Panc1 (cell line): Measurements from ENCODE around the gene EFCAB7. TPM values are rescaled to one million over a fixed set of nuclear protein-coding genes. Genes with fewer than 3 reads are reported as not detected.
A peak's percentile ranks its signal among the peaks of the same experiment; 100 is the strongest.

Experiments
- ATAC-seq: fragments of 200-7000 bp; cut with Tn5 transposase; 2 replicates; pipeline ENCODE4 v1.9.1; 2020; ENCODE audit warnings: mild to moderate bottlenecking, moderate library complexity
- BruUV-seq: library from RNA; stranded (reverse); fragments of 400-500 nt; replicated peaks from 2 replicates; lab custom pipeline; 2021; lab: Mats Ljungman, UMichigan
- CTCF ChIA-PET: fragments of 300-600 bp; sonication (Branson Sonifier 250); formaldehyde crosslinking; loops from one replicate; lab custom pipeline; 2022; ENCODE audit warnings: antibody characterized with exemption; lab: Charles Lee
- POLR2A ChIA-PET: fragments of 300-600 bp; sonication (Branson Sonifier 250); formaldehyde crosslinking; loops from one replicate; lab custom pipeline; 2022; ENCODE audit warnings: antibody characterized with exemption; lab: Charles Lee
- DNase-seq: peaks from one replicate; pipeline ENCODE4 v3.0.0-alpha.2; 2010; ENCODE audit warnings: low read depth, low spot score
- H3K27ac ChIP-seq: 2 replicates; pipeline ENCODE4 v1.5.1; 2011; ENCODE audit warnings: mild to moderate bottlenecking, low read length, inconsistent platforms
- H3K27me3 ChIP-seq: fragments of 200-500 bp; sonication (Bioruptor generic); 2 replicates; pipeline ENCODE4 v1.6.0; 2014; ENCODE audit warnings: low read length, inconsistent platforms; ENCODE audit not compliant: control insufficient read depth, insufficient read depth
- H3K36me3 ChIP-seq: fragments of 200-500 bp; sonication (Bioruptor generic); 2 replicates; pipeline ENCODE4 v1.5.1; 2014; ENCODE audit warnings: inconsistent platforms, mild to moderate bottlenecking, low read length, moderate library complexity; ENCODE audit not compliant: control insufficient read depth, insufficient read depth
- H3K4me1 ChIP-seq: 2 replicates; pipeline ENCODE4 v1.5.1; 2011; ENCODE audit warnings: inconsistent platforms, mild to moderate bottlenecking, low read length, moderate library complexity; ENCODE audit not compliant: control insufficient read depth, insufficient read depth
- H3K4me3 ChIP-seq, 2 experiments: 2 replicates each; pipeline ENCODE4 v1.5.1; 2011 to 2012; ENCODE audit warnings: low read depth in 2 of 2, low read length in 2 of 2, mild to moderate bottlenecking in 2 of 2, inconsistent platforms in 1 of 2, moderate library complexity in 1 of 2
- H3K9me3 ChIP-seq: fragments of 200-500 bp; sonication (Bioruptor generic); 2 replicates; pipeline ENCODE4 v1.5.1; 2014; ENCODE audit warnings: low read depth, mild to moderate bottlenecking, inconsistent platforms, low read length, moderate library complexity; ENCODE audit not compliant: control insufficient read depth, insufficient read depth
- POLR2AphosphoS5 ChIP-seq: IDR thresholded peaks from 2 replicates; pipeline ENCODE4 v1.6.1; 2012; ENCODE audit warnings: mild to moderate bottlenecking, low read depth, low read length, moderate library complexity
- SIN3A ChIP-seq: IDR thresholded peaks from 2 replicates; pipeline ENCODE4 v1.6.1; 2012; ENCODE audit warnings: low read depth, mild to moderate bottlenecking, low read length, moderate library complexity, borderline replicate concordance; ENCODE audit not compliant: insufficient read depth
- TCF7L2 ChIP-seq: IDR thresholded peaks from 2 replicates; pipeline ENCODE4 v1.6.1; 2011; ENCODE audit warnings: mild to moderate bottlenecking, low read depth, low read length, inconsistent platforms
- in situ Hi-C: cut with HindIII; loops from 2 replicates; pipeline ENCODE4 v1.10.0; 2016; ENCODE audit warnings: low sequenced_read_pairs, low pct_unique_long_range_greater_than_20kb
- intact Hi-C: fragments of 100-400 bp; cut with micrococcal nuclease; formaldehyde crosslinking; loops from one replicate; pipeline ENCODE4 v1.10.0; 2022; ENCODE audit not compliant: unreplicated experiment
- total RNA-seq: library from RNA; stranded (reverse); gene quantifications from one replicate; pipeline ENCODE4 v1.2.1, GENCODE V29; 2021; ENCODE audit not compliant: unreplicated experiment
- TF ChIP-seq, protein P1 (sequence below): fragments of 450-650 bp; IDR thresholded peaks from 2 replicates; pipeline ENCODE4 v1.5.1; 2017; ENCODE audit warnings: mild to moderate bottlenecking
- TF ChIP-seq, protein P2 (sequence below), 2 experiments: IDR thresholded peaks; 2 replicates each; pipeline ENCODE4 v1.6.1; 2011 to 2012; ENCODE audit warnings: low read depth in 2 of 2, control low read depth in 1 of 2, low read length in 1 of 2, mild to moderate bottlenecking in 1 of 2, moderate library complexity in 1 of 2; ENCODE audit not compliant: insufficient read depth in 1 of 2

The EFCAB7 gene
- total RNA-seq, 1 experiment from 2014 or later: 6.6 TPM

DNA sequence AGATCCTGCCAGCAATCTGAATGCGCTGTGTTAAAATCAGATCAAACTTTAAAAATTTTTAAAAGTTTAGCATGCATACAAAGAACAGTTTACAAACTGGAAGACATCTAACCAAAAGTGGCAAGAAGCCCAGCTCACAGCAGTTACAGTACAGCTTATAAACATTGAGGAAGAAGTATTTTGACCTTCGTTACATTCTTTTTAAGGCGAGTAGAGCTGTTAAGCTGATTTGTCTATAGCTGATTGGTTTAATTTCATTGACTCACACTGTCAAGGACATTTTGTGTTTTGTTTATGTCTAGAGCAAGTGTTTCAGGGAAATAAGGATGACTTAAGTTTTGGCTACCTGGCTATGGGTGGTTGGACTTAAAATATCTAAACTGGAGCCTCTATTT is 66.8 kb downstream of the EFCAB7 start:
- POLR2A ChIA-PET: no interaction called here
- ATAC-seq: no peak
- intact Hi-C loops: no loop called here

DNA sequence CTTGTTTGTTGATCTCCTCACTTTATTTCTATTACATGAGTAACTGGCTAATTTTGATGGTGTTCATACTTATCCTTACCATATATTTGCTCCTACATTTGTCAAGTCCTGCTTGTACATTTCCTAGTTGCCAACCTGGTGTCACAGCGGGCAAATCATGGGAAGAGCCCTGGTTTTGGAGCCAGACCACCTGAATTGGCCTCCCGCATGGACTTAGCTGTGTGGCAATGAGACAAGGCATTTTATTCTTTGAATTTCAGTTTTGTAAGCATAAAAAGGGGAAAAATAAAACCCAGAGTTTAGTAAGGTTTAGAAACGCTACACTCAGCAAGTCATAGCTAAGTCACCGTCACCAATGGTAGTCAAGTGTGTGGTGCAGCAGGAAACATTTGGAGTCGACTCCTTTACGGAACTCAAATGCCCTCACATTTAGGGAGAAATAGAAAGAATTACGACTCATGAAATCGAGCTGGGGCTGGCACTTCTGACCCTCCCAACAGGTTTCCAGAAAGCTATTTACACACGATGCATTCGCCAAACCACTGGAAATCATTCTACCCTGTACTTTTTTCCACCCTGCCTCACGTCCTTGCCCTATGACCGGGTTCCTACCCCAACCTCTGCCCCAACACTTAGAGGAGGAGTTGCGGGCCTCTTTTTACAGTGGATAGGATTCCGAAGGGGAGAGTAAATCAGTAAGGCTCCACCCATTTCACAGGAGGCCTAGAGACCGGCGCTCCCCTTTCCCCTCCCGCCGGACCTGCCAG is 69.4 kb downstream of the EFCAB7 start:
- ChIA-PET POLR2A (interaction anchor here (0.6 kb wide), 2 partner anchors 155 to 282 kb away, joined by 3 to 7 read pairs; no protein-coding TSS in a partner anchor), CTCF (interaction anchor here (0.6 kb wide), 1 partner anchor 17 kb away, joined by 3 read pairs; no protein-coding TSS in a partner anchor)
- Histone ChIP-seq H3K36me3 (no peaks in the 10 kb centered on the region), H3K4me3 (peak overlapping the region; percentile 70 to 88), H3K9me3 (no peaks in the 10 kb centered on the region), H3K27ac (peak overlapping the region; percentile 86), H3K27me3 (no peaks in the 10 kb centered on the region), H3K4me1 (peaks cover 21% of the 10 kb centered on the region)
- peak; percentile 18 for DNase-seq
- intact Hi-C loops (no loop called here), in situ Hi-C loops (no loop called here)
- no TSS peak for BruUV-seq
- TF ChIP-seq SIN3A (no peak), TCF7L2 (no peak), POLR2AphosphoS5 (no peak)
- TF ChIP-seq, protein P1, sequence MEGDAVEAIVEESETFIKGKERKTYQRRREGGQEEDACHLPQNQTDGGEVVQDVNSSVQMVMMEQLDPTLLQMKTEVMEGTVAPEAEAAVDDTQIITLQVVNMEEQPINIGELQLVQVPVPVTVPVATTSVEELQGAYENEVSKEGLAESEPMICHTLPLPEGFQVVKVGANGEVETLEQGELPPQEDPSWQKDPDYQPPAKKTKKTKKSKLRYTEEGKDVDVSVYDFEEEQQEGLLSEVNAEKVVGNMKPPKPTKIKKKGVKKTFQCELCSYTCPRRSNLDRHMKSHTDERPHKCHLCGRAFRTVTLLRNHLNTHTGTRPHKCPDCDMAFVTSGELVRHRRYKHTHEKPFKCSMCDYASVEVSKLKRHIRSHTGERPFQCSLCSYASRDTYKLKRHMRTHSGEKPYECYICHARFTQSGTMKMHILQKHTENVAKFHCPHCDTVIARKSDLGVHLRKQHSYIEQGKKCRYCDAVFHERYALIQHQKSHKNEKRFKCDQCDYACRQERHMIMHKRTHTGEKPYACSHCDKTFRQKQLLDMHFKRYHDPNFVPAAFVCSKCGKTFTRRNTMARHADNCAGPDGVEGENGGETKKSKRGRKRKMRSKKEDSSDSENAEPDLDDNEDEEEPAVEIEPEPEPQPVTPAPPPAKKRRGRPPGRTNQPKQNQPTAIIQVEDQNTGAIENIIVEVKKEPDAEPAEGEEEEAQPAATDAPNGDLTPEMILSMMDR: no peak
- TF ChIP-seq, protein P2, sequence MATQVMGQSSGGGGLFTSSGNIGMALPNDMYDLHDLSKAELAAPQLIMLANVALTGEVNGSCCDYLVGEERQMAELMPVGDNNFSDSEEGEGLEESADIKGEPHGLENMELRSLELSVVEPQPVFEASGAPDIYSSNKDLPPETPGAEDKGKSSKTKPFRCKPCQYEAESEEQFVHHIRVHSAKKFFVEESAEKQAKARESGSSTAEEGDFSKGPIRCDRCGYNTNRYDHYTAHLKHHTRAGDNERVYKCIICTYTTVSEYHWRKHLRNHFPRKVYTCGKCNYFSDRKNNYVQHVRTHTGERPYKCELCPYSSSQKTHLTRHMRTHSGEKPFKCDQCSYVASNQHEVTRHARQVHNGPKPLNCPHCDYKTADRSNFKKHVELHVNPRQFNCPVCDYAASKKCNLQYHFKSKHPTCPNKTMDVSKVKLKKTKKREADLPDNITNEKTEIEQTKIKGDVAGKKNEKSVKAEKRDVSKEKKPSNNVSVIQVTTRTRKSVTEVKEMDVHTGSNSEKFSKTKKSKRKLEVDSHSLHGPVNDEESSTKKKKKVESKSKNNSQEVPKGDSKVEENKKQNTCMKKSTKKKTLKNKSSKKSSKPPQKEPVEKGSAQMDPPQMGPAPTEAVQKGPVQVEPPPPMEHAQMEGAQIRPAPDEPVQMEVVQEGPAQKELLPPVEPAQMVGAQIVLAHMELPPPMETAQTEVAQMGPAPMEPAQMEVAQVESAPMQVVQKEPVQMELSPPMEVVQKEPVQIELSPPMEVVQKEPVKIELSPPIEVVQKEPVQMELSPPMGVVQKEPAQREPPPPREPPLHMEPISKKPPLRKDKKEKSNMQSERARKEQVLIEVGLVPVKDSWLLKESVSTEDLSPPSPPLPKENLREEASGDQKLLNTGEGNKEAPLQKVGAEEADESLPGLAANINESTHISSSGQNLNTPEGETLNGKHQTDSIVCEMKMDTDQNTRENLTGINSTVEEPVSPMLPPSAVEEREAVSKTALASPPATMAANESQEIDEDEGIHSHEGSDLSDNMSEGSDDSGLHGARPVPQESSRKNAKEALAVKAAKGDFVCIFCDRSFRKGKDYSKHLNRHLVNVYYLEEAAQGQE (IDR thresholded peaks at IDR 0.05; ENCODE audit: insufficient read depth in 1 of 2, low read depth in 2 of 2, low read length in 1 of 2): no peak
- no peak for ATAC-seq

More for the DNA sequence above, 66.8 kb downstream of the EFCAB7 start:
- TF ChIP-seq TCF7L2: no peak
- no peak for TF ChIP-seq SIN3A
- TF ChIP-seq, protein P1: no peak
- TF ChIP-seq, protein P2 (IDR thresholded peaks at IDR 0.05; ENCODE audit: insufficient read depth in 1 of 2, low read depth in 2 of 2, low read length in 1 of 2): no peak
- TF ChIP-seq POLR2AphosphoS5: no peak
- DNase-seq: no peak
- no peaks in the 10 kb centered on the region for H3K9me3 ChIP-seq
- peaks cover 16% of the 10 kb centered on the region for H3K4me1 ChIP-seq
- H3K4me3 ChIP-seq: no peak overlapping the region
- H3K27me3 ChIP-seq: no peaks in the 10 kb centered on the region
- in situ Hi-C loops: no loop called here
- CTCF ChIA-PET: no interaction called here
- no peaks in the 10 kb centered on the region for H3K36me3 ChIP-seq
- no TSS peak for BruUV-seq
- no peak overlapping the region for H3K27ac ChIP-seq
